Esophagus muscularis mucosa (tissue), 4 donors: ENCODE measurements around the gene CXXC1.

Experiments
- CTCF ChIP-seq, 3 experiments: fragments of 200-600 bp in 2 of 3; fragments of 450-650 bp in 1 of 3; sonication (generic) in 2 of 3; IDR thresholded peaks; one replicate each; pipeline ENCODE4 v1.5.1; 2017 to 2019; ENCODE audit warnings: antibody characterized with exemption in 3 of 3, mild to moderate bottlenecking in 2 of 3, moderate library complexity in 1 of 3
- EP300 ChIP-seq: sonication (generic); formaldehyde crosslinking; IDR thresholded peaks from one replicate; pipeline ENCODE4 v1.6.1; 2017; ENCODE audit warnings: antibody characterized with exemption
- POLR2A ChIP-seq: fragments of 450-650 bp; IDR thresholded peaks from one replicate; pipeline ENCODE4 v1.6.1; 2017; ENCODE audit warnings: antibody characterized with exemption, moderate library complexity, mild to moderate bottlenecking, low read depth
- POLR2AphosphoS5 ChIP-seq, 2 donors: sonication (generic); formaldehyde crosslinking; IDR thresholded peaks; one replicate each; pipeline ENCODE4 v1.6.1; 2017; ENCODE audit warnings: antibody characterized with exemption in 2 of 2

- TF ChIP-seq CTCF (IDR thresholded peaks at IDR 0.05) (no peak), POLR2A (no peak), POLR2AphosphoS5 (IDR thresholded peaks at IDR 0.05) (no peak), EP300 (no peak)
Observed at GRCh38 chr18:50306944-50307343, 19.5 kb upstream of the CXXC1 start.
